Astrocyte (in vitro differentiated cells and primary cell): ENCODE data around the gene DISC1. TPM values are rescaled to one million over a fixed set of nuclear protein-coding genes. Genes with fewer than 3 reads are reported as not detected.

Experiments used
- DNase-seq: peaks from one replicate; pipeline ENCODE4 v3.0.0-alpha.2; 2010; ENCODE audit warnings: low read depth
- FAIRE-seq: peaks from 2 replicates; lab custom pipeline; 2011; peaks lifted over from hg19 to GRCh38; lab: Jason Lieb, UNC
- H2AFZ ChIP-seq: 2 replicates; pipeline ENCODE4 v1.6.0; 2012; ENCODE audit warnings: low read depth, low read length, inconsistent platforms
- H3K27ac ChIP-seq: 2 replicates; pipeline ENCODE4 v1.5.1; 2011; ENCODE audit warnings: low read depth, low read length, inconsistent platforms
- H3K27me3 ChIP-seq: 2 replicates; pipeline ENCODE4 v1.6.0; 2011; ENCODE audit warnings: low read length, inconsistent platforms; ENCODE audit not compliant: insufficient read depth
- H3K36me3 ChIP-seq: 2 replicates; pipeline ENCODE4 v1.5.1; 2011; ENCODE audit warnings: low read length, inconsistent platforms; ENCODE audit not compliant: insufficient read depth
- H3K4me1 ChIP-seq: 2 replicates; pipeline ENCODE4 v1.5.1; 2011; ENCODE audit warnings: low read length, inconsistent platforms; ENCODE audit not compliant: insufficient read depth
- H3K4me2 ChIP-seq: 2 replicates; pipeline ENCODE4 v1.6.0; 2012; ENCODE audit warnings: low read length, inconsistent platforms
- H3K4me3 ChIP-seq: 2 replicates; pipeline ENCODE4 v1.5.1; 2011; ENCODE audit warnings: low read depth, mild to moderate bottlenecking, low read length, inconsistent platforms; ENCODE audit not compliant: insufficient read depth
- H3K79me2 ChIP-seq: 2 replicates; pipeline ENCODE4 v1.6.0; 2012; ENCODE audit warnings: mild to moderate bottlenecking, low read length, inconsistent platforms; ENCODE audit not compliant: insufficient read depth
- H3K9ac ChIP-seq: 2 replicates; pipeline ENCODE4 v1.6.0; 2012; ENCODE audit warnings: mild to moderate bottlenecking, low read length, inconsistent platforms
- H3K9me3 ChIP-seq: 2 replicates; pipeline ENCODE4 v1.5.1; 2012; ENCODE audit warnings: low read depth, mild to moderate bottlenecking, low read length, inconsistent platforms; ENCODE audit not compliant: insufficient read depth
- H4K20me1 ChIP-seq: 2 replicates; pipeline ENCODE4 v1.6.0; 2012; ENCODE audit warnings: low read length, inconsistent platforms; ENCODE audit not compliant: insufficient read depth
- H3K27ac Mint-ChIP-seq: one replicate; pipeline ENCODE4 v1.8.0; 2021; ENCODE audit warnings: mild to moderate bottlenecking, mixed read lengths; ENCODE audit not compliant: unreplicated experiment
- H3K27me3 Mint-ChIP-seq: one replicate; pipeline ENCODE4 v1.8.0; 2021; ENCODE audit warnings: low read depth, mixed read lengths; ENCODE audit not compliant: unreplicated experiment
- H3K36me3 Mint-ChIP-seq: one replicate; pipeline ENCODE4 v1.8.0; 2021; ENCODE audit warnings: low read depth, mixed read lengths; ENCODE audit not compliant: unreplicated experiment
- H3K4me1 Mint-ChIP-seq: one replicate; pipeline ENCODE4 v1.8.0; 2021; ENCODE audit warnings: low read depth, mixed read lengths; ENCODE audit not compliant: unreplicated experiment
- H3K4me3 Mint-ChIP-seq: one replicate; pipeline ENCODE4 v1.8.0; 2021; ENCODE audit warnings: mild to moderate bottlenecking, moderate library complexity, mixed read lengths; ENCODE audit not compliant: unreplicated experiment
- H3K9me3 Mint-ChIP-seq: one replicate; pipeline ENCODE4 v1.8.0; 2021; ENCODE audit warnings: mild to moderate bottlenecking, mixed read lengths; ENCODE audit not compliant: unreplicated experiment
- CTCF ChIP-seq: IDR thresholded peaks from 2 replicates; pipeline ENCODE4 v1.5.1; 2011; ENCODE audit warnings: low read depth, mild to moderate bottlenecking, inconsistent platforms, low read length, moderate library complexity; ENCODE audit not compliant: insufficient read depth
- EZH2 ChIP-seq: IDR thresholded peaks from 2 replicates; pipeline ENCODE4 v1.6.1; 2012; ENCODE audit warnings: mild to moderate bottlenecking, low read length, inconsistent platforms; ENCODE audit not compliant: insufficient read depth
- total RNA-seq: library from RNA; stranded (reverse); gene quantifications from 2 replicates; pipeline ENCODE4 v1.2.1, GENCODE V29; 2021

Gene DISC1
- total RNA-seq, 1 donor from 2014 or later: 9.1 TPM

GRCh38 chr1:231913493-231913892, 286.9 kb downstream of the DISC1 start:
- no peak for FAIRE-seq

GRCh38 chr1:231918239-231919015, 291.8 kb downstream of the DISC1 start:
- Mint-ChIP-seq H3K4me1 (peaks cover 34% of the 10 kb centered on the region), H3K4me3 (no peak overlapping the region), H3K27me3 (no peaks in the 10 kb centered on the region), H3K9me3 (no peaks in the 10 kb centered on the region), H3K36me3 (no peaks in the 10 kb centered on the region), H3K27ac (peak overlapping the region; percentile 77)
- TF ChIP-seq CTCF (no peak), EZH2 (no peak)
- peak overlapping the region; percentile 22 for H3K27ac ChIP-seq
- no peaks in the 10 kb centered on the region for H3K9me3 ChIP-seq
- no peaks in the 10 kb centered on the region for H3K79me2 ChIP-seq
- H3K4me2 ChIP-seq: peak overlapping the region; percentile 65
- no peak for FAIRE-seq
- peak; percentile 85 for DNase-seq
- no peak overlapping the region for H3K4me3 ChIP-seq
- no peak overlapping the region for H3K9ac ChIP-seq
- no peaks in the 10 kb centered on the region for H3K27me3 ChIP-seq
- peaks cover 34% of the 10 kb centered on the region for H3K4me1 ChIP-seq
- H3K36me3 ChIP-seq: no peaks in the 10 kb centered on the region
- no peaks in the 10 kb centered on the region for H4K20me1 ChIP-seq
- no peak overlapping the region for H2AFZ ChIP-seq

More at GRCh38 chr1:231913493-231913892, 286.9 kb downstream of the DISC1 start:
- DNase-seq: no peak
- H3K36me3 Mint-ChIP-seq: peaks cover 2% of the 10 kb centered on the region
- no peak overlapping the region for H2AFZ ChIP-seq
- no peaks in the 10 kb centered on the region for H4K20me1 ChIP-seq
- no peak overlapping the region for H3K4me2 ChIP-seq
- peaks cover 4% of the 10 kb centered on the region for H3K9me3 Mint-ChIP-seq
- H3K4me1 ChIP-seq: peaks cover 7% of the 10 kb centered on the region
- H3K27ac Mint-ChIP-seq: no peak overlapping the region
- H3K4me3 Mint-ChIP-seq: no peak overlapping the region
- H3K4me3 ChIP-seq: no peak overlapping the region
- TF ChIP-seq CTCF (no peak), EZH2 (no peak)
- no peaks in the 10 kb centered on the region for H3K9me3 ChIP-seq
- no peak overlapping the region for H3K27ac ChIP-seq
- H3K79me2 ChIP-seq: no peaks in the 10 kb centered on the region
- peaks cover 9% of the 10 kb centered on the region for H3K4me1 Mint-ChIP-seq
- no peaks in the 10 kb centered on the region for H3K27me3 ChIP-seq
- H3K27me3 Mint-ChIP-seq: no peaks in the 10 kb centered on the region
- no peak overlapping the region for H3K9ac ChIP-seq
- H3K36me3 ChIP-seq: no peaks in the 10 kb centered on the region
